Muscle of arm (tissue), 12 donors: Measurements from ENCODE around the gene DDX39B. TPM values are rescaled to one million over a fixed set of nuclear protein-coding genes. Genes with fewer than 3 reads are reported as not detected.
A peak's percentile ranks its signal among the peaks of the same experiment; 100 is the strongest.
"Not testable (repeated sequence)": the region's sequence is repeated elsewhere in the genome, so short reads cannot be mapped to it uniquely, and the experiment has no call there.

Experiments
- DNase-seq: peaks from one replicate; pipeline ENCODE4 v3.0.0-alpha.2; 2013
- polyA plus RNA-seq, 12 donors: library from polyadenylated mRNA; unstranded; fragments of 120-200 nt; gene quantifications; one replicate each; pipeline ENCODE4 v1.2.1, GENCODE V29; 2013; ENCODE audit not compliant: insufficient read length in 12 of 12

Gene DDX39B
- polyA plus RNA-seq, 12 donors = 312 to 457 (median 352) TPM; not detected in 1

GRCh38 chr6:31530659-31531058 is 11.1 kb downstream of the DDX39B start:
- no peak for DNase-seq

- no peak for DNase-seq
Observed at GRCh38 chr6:31529329-31530150, 12.3 kb downstream of the DDX39B start.

GRCh38 chr6:31528821-31529328 is 12.9 kb downstream of the DDX39B start, which contains the start of gene MCCD1:
Gene MCCD1, plus strand, starts transcription at chr6:31528962. Its CDS starts 53 bp downstream, at chr6:31529015.
- DNase-seq = no peak

- DNase-seq = no peak
Observed at GRCh38 chr6:31528307-31528777, 13.5 kb downstream of the DDX39B start.

- DNase-seq = no peak
Observed at GRCh38 chr6:31525932-31526591, 15.7 kb downstream of the DDX39B start.

- DNase-seq = no peak
Observed at GRCh38 chr6:31525553-31525931, 16.3 kb downstream of the DDX39B start.

- DNase-seq = no peak
Observed at GRCh38 chr6:31521835-31522234, 20.0 kb downstream of the DDX39B start.

- DNase-seq = no peak
Observed at GRCh38 chr6:31513456-31514165, 28.2 kb downstream of the DDX39B start.

GRCh38 chr6:31510007-31510406 is 31.8 kb downstream of the DDX39B start:
- no peak for DNase-seq

- DNase-seq = not testable (repeated sequence)
Observed at GRCh38 chr6:31509036-31509435, 32.8 kb downstream of the DDX39B start.

GRCh38 chr6:31502586-31502985 is 39.2 kb downstream of the DDX39B start:
- DNase-seq = no peak

GRCh38 chr6:31499648-31500047 is 42.2 kb downstream of the DDX39B start:
- not testable (repeated sequence) for DNase-seq

GRCh38 chr6:31498748-31499147 is 43.1 kb downstream of the DDX39B start:
- no peak for DNase-seq

GRCh38 chr6:31497531-31498476 is 44.0 kb downstream of the DDX39B start, which contains the start of gene MICB:
Gene MICB, plus strand, starts transcription at chr6:31498145. Its CDS starts 49 bp downstream, at chr6:31498194.
- DNase-seq = peak; percentile 32

- DNase-seq = not testable (repeated sequence)
Observed at GRCh38 chr6:31496826-31497225, 45.0 kb downstream of the DDX39B start.

- DNase-seq = no peak
Observed at GRCh38 chr6:31495580-31495979, 46.2 kb downstream of the DDX39B start.

GRCh38 chr6:31493875-31494694 is 47.7 kb downstream of the DDX39B start:
- DNase-seq = peak; percentile 55

GRCh38 chr6:31493550-31493874 is 48.3 kb downstream of the DDX39B start:
- not testable (repeated sequence) for DNase-seq

- no peak for DNase-seq
Observed at GRCh38 chr6:31490115-31490873, 51.5 kb downstream of the DDX39B start.
